SJSA1 (cell line): ENCODE data around the gene DNAH10. TPM values are rescaled to one million over a fixed set of nuclear protein-coding genes. Genes with fewer than 3 reads are reported as not detected.
A peak's percentile ranks its signal among the peaks of the same experiment; 100 is the strongest.
"Not testable (repeated sequence)": the region's sequence is repeated elsewhere in the genome, so short reads cannot be mapped to it uniquely, and the experiment has no call there.

ENCODE experiments used
- DNase-seq, 2 experiments: peaks; one replicate each; pipeline ENCODE4 v3.0.0-alpha.2; 2015 to 2020; ENCODE audit warnings: low spot score in 2 of 2, low read depth in 1 of 2
- H3K27ac ChIP-seq: fragments of 250-450 bp; sonication (Bioruptor Pico); 2 replicates; pipeline ENCODE4 v1.5.1; 2020; ENCODE audit warnings: mild to moderate bottlenecking, moderate library complexity
- H3K27me3 ChIP-seq: fragments of 250-450 bp; sonication (Bioruptor Pico); replicated peaks from 2 replicates; pipeline ENCODE4 v1.5.1; 2020; ENCODE audit warnings: mild to moderate bottlenecking, moderate library complexity
- H3K36me3 ChIP-seq: fragments of 250-450 bp; sonication (Bioruptor Pico); 2 replicates; pipeline ENCODE4 v1.5.1; 2020; ENCODE audit warnings: mild to moderate bottlenecking
- H3K4me1 ChIP-seq: fragments of 250-450 bp; sonication (Bioruptor Pico); replicated peaks from 2 replicates; pipeline ENCODE4 v1.6.1; 2021; ENCODE audit warnings: mild to moderate bottlenecking
- H3K4me3 ChIP-seq: fragments of 250-450 bp; sonication (Bioruptor Pico); 2 replicates; pipeline ENCODE4 v1.5.1; 2020; ENCODE audit warnings: mild to moderate bottlenecking
- H3K9me3 ChIP-seq: fragments of 250-450 bp; sonication (Bioruptor Pico); replicated peaks from 2 replicates; pipeline ENCODE4 v1.5.1; 2020; ENCODE audit warnings: mild to moderate bottlenecking
- total RNA-seq: library from RNA; depleted of rRNA; stranded (reverse); fragments of >200 nt; shearing (Covaris generic); gene quantifications from 2 replicates; pipeline ENCODE4 v1.2.3, GENCODE V29; 2014

DNAH10 gene
- total RNA-seq, 1 experiment from 2014 or later, result 1.00 TPM

DNA sequence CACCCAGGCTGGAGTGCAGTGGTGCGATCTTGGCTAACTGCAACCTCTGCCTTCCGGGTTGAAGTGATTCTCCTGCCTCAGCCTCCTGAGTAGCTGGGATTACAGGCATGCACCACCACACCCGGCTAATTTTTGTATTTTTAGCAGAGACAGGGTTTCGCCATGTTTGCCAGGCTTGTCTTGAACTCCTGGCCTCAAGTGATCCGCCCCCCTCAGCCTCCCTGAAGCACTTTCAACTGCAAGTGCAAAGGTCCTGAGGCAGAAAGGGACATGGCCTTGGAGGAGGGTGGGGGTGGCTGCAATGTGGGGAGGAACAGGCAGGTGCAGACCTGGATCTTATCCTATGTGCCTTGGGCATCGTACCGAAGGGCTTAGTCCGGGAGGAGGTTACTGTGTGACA, 27.3 kb downstream of the DNAH10 start:
- not testable (repeated sequence) for DNase-seq, H3K27me3 ChIP-seq, H3K27ac ChIP-seq, H3K4me3 ChIP-seq, H3K4me1 ChIP-seq, H3K9me3 ChIP-seq, H3K36me3 ChIP-seq

DNA sequence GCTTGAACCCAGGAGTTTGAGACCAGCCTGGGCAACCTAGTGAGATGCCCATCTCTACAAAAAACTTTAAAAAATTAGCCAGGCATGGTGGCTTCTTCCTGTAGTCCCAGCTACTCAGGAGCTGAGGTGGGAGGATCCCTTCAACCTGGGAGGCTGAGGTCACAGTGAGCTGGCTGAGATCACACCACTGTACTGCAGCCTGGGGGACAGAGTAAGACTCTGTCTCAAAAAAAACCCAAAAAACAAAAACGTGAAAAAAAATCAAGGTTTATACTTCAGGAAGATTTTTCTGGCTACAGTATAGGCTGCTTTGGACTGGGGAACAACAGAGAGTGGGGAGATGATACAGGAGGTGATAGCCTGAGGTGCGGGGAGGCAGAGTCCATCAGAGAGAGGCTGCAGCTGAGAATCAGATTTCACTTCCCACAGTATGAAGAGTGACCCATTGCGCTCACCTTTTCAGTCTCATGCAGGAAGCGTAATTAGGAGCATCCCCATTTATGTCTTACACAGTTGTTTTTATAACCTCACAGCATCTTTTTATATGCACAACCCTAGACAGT, 28.9 kb downstream of the DNAH10 start:
- H3K27me3 ChIP-seq, result no peaks in the 10 kb centered on the region
- DNase-seq, result no peak
- H3K4me1 ChIP-seq, result no peaks in the 10 kb centered on the region
- no peak overlapping the region for H3K4me3 ChIP-seq
- H3K36me3 ChIP-seq, result no peaks in the 10 kb centered on the region
- H3K27ac ChIP-seq, result no peak overlapping the region
- H3K9me3 ChIP-seq, result no peaks in the 10 kb centered on the region

DNA sequence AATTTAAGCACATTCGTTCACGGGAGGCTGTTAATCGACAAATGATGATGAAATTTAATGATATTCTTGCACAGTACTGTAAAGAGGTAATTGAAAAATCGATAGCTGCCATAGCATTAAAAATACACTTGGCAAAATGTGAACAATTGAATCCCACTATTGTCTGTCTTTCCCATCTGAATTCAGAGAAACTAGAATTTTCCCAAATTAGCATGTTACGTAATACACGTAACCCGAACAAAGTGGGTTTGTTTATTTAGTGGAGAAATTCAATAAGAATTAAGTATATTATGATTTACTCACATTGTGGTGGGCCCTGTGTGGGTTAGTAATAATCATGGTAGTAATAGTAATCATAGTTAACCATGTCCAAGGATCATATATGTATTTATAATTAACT, 31.9 kb downstream of the DNAH10 start:
- no peaks in the 10 kb centered on the region for H3K4me1 ChIP-seq
- DNase-seq, result no peak
- H3K4me3 ChIP-seq, result no peak overlapping the region
- no peaks in the 10 kb centered on the region for H3K9me3 ChIP-seq
- no peaks in the 10 kb centered on the region for H3K36me3 ChIP-seq
- H3K27me3 ChIP-seq, result no peaks in the 10 kb centered on the region
- H3K27ac ChIP-seq, result no peak overlapping the region

DNA sequence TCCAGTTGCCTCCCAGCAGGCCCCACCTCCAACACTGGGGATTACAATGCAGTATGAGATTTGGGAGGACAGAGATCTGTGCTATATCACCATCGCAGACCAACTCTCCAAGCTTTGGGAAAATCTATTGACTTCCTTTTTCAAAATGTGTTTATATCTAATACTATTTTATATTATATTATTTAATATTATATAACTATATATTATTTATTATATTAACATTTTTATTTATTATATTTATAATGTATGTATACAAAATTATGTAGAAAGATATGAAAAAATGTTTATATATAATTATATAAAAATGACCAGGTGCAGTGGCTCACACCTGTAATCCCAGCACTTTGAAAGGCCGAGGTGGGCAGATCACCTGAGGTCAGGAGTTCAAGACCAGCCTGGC, 36.4 kb downstream of the DNAH10 start:
- H3K9me3 ChIP-seq, result no peaks in the 10 kb centered on the region
- H3K4me1 ChIP-seq, result no peaks in the 10 kb centered on the region
- no peaks in the 10 kb centered on the region for H3K27me3 ChIP-seq
- H3K27ac ChIP-seq, result no peak overlapping the region
- no peak for DNase-seq
- no peaks in the 10 kb centered on the region for H3K36me3 ChIP-seq
- H3K4me3 ChIP-seq, result no peak overlapping the region

DNA sequence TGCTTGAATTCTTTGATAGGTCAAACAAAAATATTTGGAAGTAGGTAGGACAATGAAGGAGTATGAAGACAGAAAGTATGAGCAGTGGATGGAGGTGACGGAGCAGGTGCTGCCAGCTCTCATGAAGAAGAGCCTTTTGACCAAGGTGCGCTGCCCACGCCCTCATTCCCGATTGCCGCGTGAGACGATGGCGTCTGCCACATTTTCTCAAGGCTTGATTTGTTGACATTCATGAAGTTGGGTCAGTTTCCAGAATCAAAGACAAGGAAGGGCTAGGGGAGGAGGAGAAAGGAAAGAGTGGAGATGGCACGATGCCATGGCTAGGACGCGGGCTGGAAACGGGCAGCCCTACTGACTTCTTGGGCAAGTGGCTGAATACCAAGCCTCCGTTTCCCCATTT, 37.1 kb downstream of the DNAH10 start:
- no peaks in the 10 kb centered on the region for H3K27me3 ChIP-seq
- no peak for DNase-seq
- H3K4me3 ChIP-seq, result no peak overlapping the region
- H3K27ac ChIP-seq, result no peak overlapping the region
- H3K36me3 ChIP-seq, result no peaks in the 10 kb centered on the region
- H3K4me1 ChIP-seq, result no peaks in the 10 kb centered on the region
- no peaks in the 10 kb centered on the region for H3K9me3 ChIP-seq

DNA sequence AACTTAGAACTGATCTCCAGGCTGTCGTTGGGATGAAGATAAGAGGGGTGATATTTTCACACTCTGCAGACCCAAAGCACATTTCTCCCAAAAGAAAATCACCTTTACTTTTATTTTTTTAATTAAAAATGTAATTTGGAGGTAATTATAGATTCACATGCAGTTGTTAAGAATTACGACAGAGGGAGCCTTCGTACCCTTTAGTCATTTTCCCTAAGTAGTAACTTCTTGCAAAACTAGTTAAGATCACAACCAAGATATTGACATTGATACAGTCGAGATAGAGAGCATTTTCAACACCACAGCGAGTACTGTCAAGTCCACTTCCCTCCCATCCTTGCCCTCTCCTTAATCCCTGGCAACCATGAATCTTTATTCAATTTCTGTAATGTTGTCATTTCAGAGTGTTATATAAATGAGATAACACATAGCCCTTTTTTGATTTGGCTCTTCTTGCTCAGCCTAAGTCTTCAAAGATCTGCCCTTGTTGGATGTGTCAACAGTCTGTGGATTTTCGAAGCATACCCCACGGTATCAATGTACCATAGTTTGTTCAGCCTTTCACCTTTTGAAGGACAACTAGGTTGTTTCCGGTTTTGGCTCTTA, 39.6 kb downstream of the DNAH10 start:
- Histone ChIP-seq H3K4me3 (no peak overlapping the region), H3K4me1 (no peaks in the 10 kb centered on the region), H3K27me3 (no peaks in the 10 kb centered on the region), H3K27ac (no peak overlapping the region), H3K9me3 (no peaks in the 10 kb centered on the region), H3K36me3 (no peaks in the 10 kb centered on the region)
- peak in 1 of 2 experiments; percentile 12 for DNase-seq

DNA sequence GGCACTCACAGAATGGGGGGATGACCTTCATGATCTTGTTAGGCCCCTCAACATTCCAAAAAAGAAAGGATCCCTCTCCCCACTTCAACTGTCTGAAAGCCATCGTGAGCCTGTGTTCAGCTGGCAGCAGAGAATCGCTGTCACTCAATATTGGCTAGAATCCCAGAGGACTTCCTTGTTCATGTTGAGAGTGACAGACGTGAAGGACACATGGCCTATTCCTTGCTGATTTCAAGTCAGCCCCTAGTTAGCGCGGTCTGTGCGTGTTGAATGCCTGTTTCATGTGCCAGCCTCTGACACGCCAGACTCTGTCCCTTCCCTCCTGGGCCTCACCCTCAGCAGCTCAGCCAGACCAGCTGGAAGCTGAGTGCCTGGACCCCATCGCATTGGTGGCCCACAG, 43.1 kb downstream of the DNAH10 start:
- Histone ChIP-seq H3K4me1 (no peaks in the 10 kb centered on the region), H3K4me3 (no peak overlapping the region), H3K9me3 (no peaks in the 10 kb centered on the region), H3K36me3 (no peaks in the 10 kb centered on the region), H3K27me3 (no peaks in the 10 kb centered on the region), H3K27ac (no peak overlapping the region)
- DNase-seq, result no peak

DNA sequence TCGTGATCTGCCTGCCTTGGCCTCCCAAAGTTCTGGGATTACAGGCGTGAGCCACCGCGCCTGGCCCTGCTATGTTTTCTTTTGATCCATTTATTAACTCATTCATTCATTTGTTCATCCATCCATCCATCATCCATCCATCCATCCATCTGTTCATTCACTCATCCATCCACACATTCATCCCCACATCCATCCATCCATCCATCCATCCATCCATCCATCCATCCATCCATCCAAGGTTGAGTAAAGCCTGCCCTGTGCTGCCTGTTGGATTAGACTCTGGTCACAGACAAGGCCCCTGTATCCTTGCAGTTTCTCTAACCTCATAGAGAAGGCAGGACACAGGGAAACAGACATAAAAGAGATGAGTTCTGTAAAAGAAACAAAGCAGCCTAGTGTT, 44.9 kb downstream of the DNAH10 start:
- no peak overlapping the region for H3K27ac ChIP-seq
- no peaks in the 10 kb centered on the region for H3K4me1 ChIP-seq
- H3K9me3 ChIP-seq, result no peaks in the 10 kb centered on the region
- no peaks in the 10 kb centered on the region for H3K36me3 ChIP-seq
- no peak for DNase-seq
- H3K4me3 ChIP-seq, result no peak overlapping the region
- H3K27me3 ChIP-seq, result no peaks in the 10 kb centered on the region

DNA sequence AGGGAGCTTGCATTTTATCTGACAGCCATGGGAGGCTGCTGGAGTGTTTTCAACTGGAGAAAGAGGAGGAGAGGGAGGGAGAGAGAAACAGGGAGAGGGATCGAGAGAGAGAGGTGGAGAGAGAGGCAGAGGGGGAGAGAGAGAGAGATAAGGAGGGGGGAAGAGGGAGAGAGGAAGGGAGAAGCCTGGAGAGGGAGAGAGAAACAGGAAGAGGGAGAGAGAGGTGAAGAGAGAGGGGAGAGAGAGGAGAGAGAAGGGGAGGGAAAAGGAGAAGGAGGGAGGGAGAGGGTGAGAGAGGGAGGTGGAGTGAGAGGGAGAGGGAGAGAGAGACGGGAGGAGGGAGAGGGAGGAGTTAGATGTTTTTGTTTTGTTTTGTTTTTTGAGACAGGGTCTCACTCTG, 45.6 kb downstream of the DNAH10 start:
- no peaks in the 10 kb centered on the region for H3K9me3 ChIP-seq
- no peaks in the 10 kb centered on the region for H3K36me3 ChIP-seq
- no peak for DNase-seq
- no peak overlapping the region for H3K4me3 ChIP-seq
- H3K27me3 ChIP-seq, result no peaks in the 10 kb centered on the region
- H3K4me1 ChIP-seq, result no peaks in the 10 kb centered on the region
- no peak overlapping the region for H3K27ac ChIP-seq

DNA sequence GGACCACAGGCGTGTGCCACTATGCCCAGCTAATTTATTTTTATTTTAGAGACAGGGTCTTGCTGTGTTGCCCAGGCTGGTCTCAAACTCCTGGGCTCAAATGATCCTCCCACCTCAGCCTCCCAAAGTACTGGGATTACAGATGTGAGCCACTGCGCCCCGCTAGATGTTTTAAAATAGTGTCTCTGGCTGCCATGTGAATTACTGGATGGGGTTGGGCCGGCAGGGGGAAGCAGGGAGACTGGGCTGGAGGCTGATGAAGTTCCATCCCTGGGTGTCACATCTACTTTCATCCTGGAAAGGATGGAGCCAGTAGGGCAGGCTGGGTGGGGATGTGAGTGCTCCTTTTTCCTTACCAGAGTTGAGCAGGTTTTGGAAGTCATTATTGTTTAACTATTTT, 46.1 kb downstream of the DNAH10 start:
- H3K27ac ChIP-seq, result no peak overlapping the region
- no peaks in the 10 kb centered on the region for H3K36me3 ChIP-seq
- DNase-seq, result no peak
- H3K4me1 ChIP-seq, result no peaks in the 10 kb centered on the region
- no peak overlapping the region for H3K4me3 ChIP-seq
- no peaks in the 10 kb centered on the region for H3K27me3 ChIP-seq
- no peaks in the 10 kb centered on the region for H3K9me3 ChIP-seq

DNA sequence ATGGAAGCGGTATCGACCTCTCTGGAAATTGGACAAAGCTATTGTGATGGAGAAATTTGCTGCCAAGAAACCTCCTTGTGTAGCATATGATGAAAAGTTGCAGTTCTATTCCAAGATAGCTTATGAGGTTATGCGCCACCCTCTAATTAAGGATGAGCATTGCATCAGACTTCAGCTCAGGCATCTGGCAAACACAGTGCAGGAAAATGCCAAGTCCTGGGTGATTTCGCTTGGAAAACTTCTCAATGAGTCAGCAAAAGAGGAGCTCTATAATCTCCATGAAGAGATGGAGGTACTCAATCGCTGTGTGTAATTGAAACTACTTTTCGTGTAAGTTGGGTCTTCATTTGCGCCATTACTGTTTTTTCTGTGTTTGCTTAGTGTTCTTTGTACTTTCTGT, 51.2 kb downstream of the DNAH10 start:
- no peak for DNase-seq
- Histone ChIP-seq H3K9me3 (no peaks in the 10 kb centered on the region), H3K27ac (no peak overlapping the region), H3K4me3 (no peak overlapping the region), H3K36me3 (no peaks in the 10 kb centered on the region), H3K27me3 (no peaks in the 10 kb centered on the region), H3K4me1 (no peaks in the 10 kb centered on the region)

DNA sequence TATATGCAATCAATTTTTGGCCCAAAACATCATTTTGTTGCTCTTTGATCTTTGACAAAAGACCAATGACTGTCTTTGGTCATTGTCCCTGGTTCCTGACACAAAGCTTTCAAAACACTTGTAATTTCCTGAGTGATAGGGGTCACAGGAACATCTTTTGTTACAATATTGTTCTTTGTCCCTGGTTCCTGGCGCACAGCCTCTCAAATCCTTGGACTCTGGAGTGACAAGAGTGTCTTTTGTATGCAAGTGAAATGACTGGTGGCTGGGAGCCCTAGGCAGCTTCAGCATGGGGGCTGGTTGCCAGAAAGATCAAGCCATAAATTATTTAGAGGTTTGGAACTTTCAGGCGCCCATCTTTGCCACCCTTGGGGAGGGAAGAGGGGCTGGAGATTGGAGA, 53.9 kb downstream of the DNAH10 start:
- no peaks in the 10 kb centered on the region; the same call in 1 of the 2 replicates for H3K27me3 ChIP-seq
- no peaks in the 10 kb centered on the region for H3K9me3 ChIP-seq
- no peaks in the 10 kb centered on the region for H3K36me3 ChIP-seq
- no peaks in the 10 kb centered on the region for H3K4me1 ChIP-seq
- H3K27ac ChIP-seq, result no peak overlapping the region
- DNase-seq, result no peak
- H3K4me3 ChIP-seq, result no peak overlapping the region

DNA sequence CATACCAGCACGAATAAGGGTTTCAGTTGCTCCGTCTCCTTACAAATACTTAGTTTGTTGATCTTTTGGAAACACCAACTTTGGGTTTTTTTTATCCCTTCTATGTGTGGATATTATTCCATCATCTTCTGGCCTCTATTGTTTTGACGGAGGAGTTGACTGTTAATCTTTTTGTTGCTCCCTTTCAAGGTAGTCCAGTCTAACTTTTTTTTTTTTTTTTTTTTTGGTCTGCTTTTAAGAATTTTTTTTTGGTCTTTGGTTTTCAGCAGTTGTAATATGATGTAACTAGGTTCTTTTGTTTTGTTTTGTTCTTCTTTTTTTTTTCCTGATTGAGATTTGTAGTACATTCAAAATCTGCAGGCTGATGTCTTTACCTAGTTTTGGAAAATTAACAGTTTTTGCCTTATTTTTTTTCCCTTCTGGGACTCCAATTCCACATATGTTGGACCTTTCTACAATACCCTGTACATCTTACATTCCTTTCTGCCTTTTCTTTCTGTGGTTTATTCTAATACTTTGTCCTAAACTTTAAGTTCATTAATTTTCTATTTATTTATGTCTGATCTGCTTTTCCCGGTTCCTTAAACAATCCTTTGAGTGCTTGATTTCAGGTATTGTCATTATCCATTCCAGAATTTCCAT, 54.9 kb downstream of the DNAH10 start:
- Histone ChIP-seq H3K4me1 (no peaks in the 10 kb centered on the region), H3K27ac (no peak overlapping the region), H3K36me3 (no peaks in the 10 kb centered on the region), H3K27me3 (no peaks in the 10 kb centered on the region; the same call in 1 of the 2 replicates), H3K9me3 (no peaks in the 10 kb centered on the region), H3K4me3 (no peak overlapping the region)
- DNase-seq, result no peak

DNA sequence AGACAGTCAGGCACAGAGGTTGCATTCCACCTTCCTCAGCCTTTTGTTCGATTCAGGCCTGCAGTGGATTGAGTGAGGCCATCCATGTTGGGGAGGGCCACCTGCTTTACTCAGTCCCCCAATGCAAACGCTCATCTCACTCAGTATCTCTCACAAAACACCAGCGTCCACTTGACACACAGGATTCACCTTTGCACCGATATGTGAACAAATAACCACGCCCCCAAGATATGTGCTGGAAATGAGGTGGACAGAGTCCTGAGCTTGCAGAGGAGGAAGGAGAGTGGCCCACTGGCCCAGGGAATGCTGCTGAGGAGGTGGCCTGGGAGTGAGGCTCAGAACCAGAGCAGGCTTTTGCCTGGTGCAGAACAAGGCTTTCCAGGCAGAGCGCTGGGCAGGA, 60.7 kb downstream of the DNAH10 start:
- Histone ChIP-seq H3K27ac (no peak overlapping the region), H3K4me3 (no peak overlapping the region), H3K36me3 (no peaks in the 10 kb centered on the region), H3K4me1 (no peaks in the 10 kb centered on the region), H3K27me3 (no peaks in the 10 kb centered on the region; the same call in 1 of the 2 replicates), H3K9me3 (no peaks in the 10 kb centered on the region)
- DNase-seq, result no peak
